Erythroblast (primary cell): ENCODE results near the gene APBB2.

ENCODE experiments used
- GATA1 ChIP-seq: IDR thresholded peaks from 2 replicates; pipeline ENCODE4 v1.6.1; 2011; ENCODE audit warnings: low read depth, mild to moderate bottlenecking, control low read depth, low read length, moderate library complexity
- POLR2A ChIP-seq: IDR thresholded peaks from 2 replicates; pipeline ENCODE4 v1.6.1; 2011; ENCODE audit warnings: mild to moderate bottlenecking, low read length

GRCh38 chr4:41189076-41189475, 25.3 kb downstream of the APBB2 start:
- no peak for TF ChIP-seq GATA1
- TF ChIP-seq POLR2A: no peak
